Muscle layer of colon (tissue), 2 donors: Measurements from ENCODE around the gene ROCK2.

Experiments
- H3K27ac ChIP-seq: one replicate; pipeline ENCODE4 v1.7.0; 2013; ENCODE audit warnings: low read depth, mild to moderate bottlenecking, low read length, moderate library complexity
- H3K27me3 ChIP-seq, 2 donors: one replicate each; pipeline ENCODE4 v1.7.0; 2013; ENCODE audit warnings: low read length in 2 of 2, mild to moderate bottlenecking in 2 of 2; ENCODE audit not compliant: insufficient read depth in 2 of 2, control insufficient read depth in 1 of 2
- H3K36me3 ChIP-seq: one replicate; pipeline ENCODE4 v1.7.0; 2013; ENCODE audit warnings: mild to moderate bottlenecking, low read length; ENCODE audit not compliant: insufficient read depth
- H3K4me1 ChIP-seq: one replicate; pipeline ENCODE4 v1.7.0; 2013; ENCODE audit warnings: mild to moderate bottlenecking, low read length; ENCODE audit not compliant: insufficient read depth
- H3K4me3 ChIP-seq, 2 donors: one replicate each; pipeline ENCODE4 v1.7.0; 2013; ENCODE audit warnings: low read length in 2 of 2, low read depth in 1 of 2, mild to moderate bottlenecking in 1 of 2, moderate library complexity in 1 of 2
- H3K9ac ChIP-seq: one replicate; pipeline ENCODE4 v1.7.0; 2013; ENCODE audit warnings: low read length
- H3K9me3 ChIP-seq: one replicate; pipeline ENCODE4 v1.7.0; 2013; ENCODE audit warnings: mild to moderate bottlenecking, low read length
- donor health status: abdominal sarcoma.
- donor health status: Adenocarcinoma of cecum.

ROCK2 gene

GRCh38 chr2:11215407-11215806 is 129.0 kb downstream of the ROCK2 start:
- no peak overlapping the region for H3K9ac ChIP-seq
- peaks cover 25% of the 10 kb centered on the region for H3K36me3 ChIP-seq
- H3K27me3 ChIP-seq, result no peaks in the 10 kb centered on the region
- no peak overlapping the region for H3K4me3 ChIP-seq
- no peaks in the 10 kb centered on the region for H3K4me1 ChIP-seq
- no peak overlapping the region for H3K27ac ChIP-seq
- no peaks in the 10 kb centered on the region for H3K9me3 ChIP-seq

- H3K9me3 ChIP-seq, result no peaks in the 10 kb centered on the region
- peaks cover 29% of the 10 kb centered on the region for H3K36me3 ChIP-seq
- no peak overlapping the region for H3K27ac ChIP-seq
- no peak overlapping the region for H3K9ac ChIP-seq
- no peak overlapping the region for H3K4me3 ChIP-seq
- H3K4me1 ChIP-seq, result no peaks in the 10 kb centered on the region
- H3K27me3 ChIP-seq, result no peaks in the 10 kb centered on the region
Observed at GRCh38 chr2:11214770-11215169, 129.7 kb downstream of the ROCK2 start.

GRCh38 chr2:11213975-11214374 is 130.5 kb downstream of the ROCK2 start:
- Histone ChIP-seq H3K36me3 (peaks cover 29% of the 10 kb centered on the region), H3K9me3 (no peaks in the 10 kb centered on the region), H3K4me3 (no peak overlapping the region)

GRCh38 chr2:11213090-11213638 is 131.3 kb downstream of the ROCK2 start:
- peaks cover 29% of the 10 kb centered on the region for H3K36me3 ChIP-seq
- no peaks in the 10 kb centered on the region for H3K9me3 ChIP-seq
- H3K27me3 ChIP-seq, result no peaks in the 10 kb centered on the region
- H3K27ac ChIP-seq, result no peak overlapping the region
- no peaks in the 10 kb centered on the region for H3K4me1 ChIP-seq
- no peak overlapping the region for H3K4me3 ChIP-seq
- no peak overlapping the region for H3K9ac ChIP-seq

More at GRCh38 chr2:11213975-11214374, 130.5 kb downstream of the ROCK2 start:
- Histone ChIP-seq H3K27me3 (no peaks in the 10 kb centered on the region), H3K9ac (no peak overlapping the region), H3K4me1 (no peaks in the 10 kb centered on the region), H3K27ac (no peak overlapping the region)

GRCh38 chr2:11212645-11213044 is 131.8 kb downstream of the ROCK2 start:
- no peak overlapping the region for H3K27ac ChIP-seq
- H3K36me3 ChIP-seq, result peaks cover 31% of the 10 kb centered on the region
- no peak overlapping the region for H3K4me3 ChIP-seq
- no peak overlapping the region for H3K9ac ChIP-seq
- H3K27me3 ChIP-seq, result no peaks in the 10 kb centered on the region
- no peaks in the 10 kb centered on the region for H3K4me1 ChIP-seq
- no peaks in the 10 kb centered on the region for H3K9me3 ChIP-seq

GRCh38 chr2:11208083-11208482 is 136.4 kb downstream of the ROCK2 start:
- H3K4me3 ChIP-seq, result no peak overlapping the region
- H3K36me3 ChIP-seq, result peaks cover 24% of the 10 kb centered on the region
- H3K27me3 ChIP-seq, result no peaks in the 10 kb centered on the region
- no peaks in the 10 kb centered on the region for H3K9me3 ChIP-seq
- no peak overlapping the region for H3K27ac ChIP-seq
- no peaks in the 10 kb centered on the region for H3K4me1 ChIP-seq
- no peak overlapping the region for H3K9ac ChIP-seq

- Histone ChIP-seq H3K27ac (no peak overlapping the region), H3K9ac (no peak overlapping the region)
Observed at GRCh38 chr2:11203480-11203879, 141.0 kb downstream of the ROCK2 start.

GRCh38 chr2:11201969-11202368 is 142.5 kb downstream of the ROCK2 start:
- Histone ChIP-seq H3K36me3 (peaks cover 23% of the 10 kb centered on the region), H3K27me3 (no peaks in the 10 kb centered on the region), H3K4me1 (no peaks in the 10 kb centered on the region), H3K27ac (no peak overlapping the region), H3K9me3 (no peaks in the 10 kb centered on the region), H3K4me3 (no peak overlapping the region), H3K9ac (no peak overlapping the region)

More at GRCh38 chr2:11203480-11203879, 141.0 kb downstream of the ROCK2 start:
- Histone ChIP-seq H3K4me3 (no peak overlapping the region), H3K36me3 (peaks cover 21% of the 10 kb centered on the region), H3K4me1 (no peaks in the 10 kb centered on the region), H3K27me3 (no peaks in the 10 kb centered on the region), H3K9me3 (no peaks in the 10 kb centered on the region)

- no peaks in the 10 kb centered on the region for H3K4me1 ChIP-seq
- H3K27ac ChIP-seq, result no peak overlapping the region
- H3K9ac ChIP-seq, result no peak overlapping the region
- H3K27me3 ChIP-seq, result no peaks in the 10 kb centered on the region
- H3K36me3 ChIP-seq, result peaks cover 35% of the 10 kb centered on the region
- H3K4me3 ChIP-seq, result no peak overlapping the region
- H3K9me3 ChIP-seq, result no peaks in the 10 kb centered on the region
Observed at GRCh38 chr2:11200651-11201050, 143.8 kb downstream of the ROCK2 start.

GRCh38 chr2:11196246-11196645 is 148.2 kb downstream of the ROCK2 start:
- Histone ChIP-seq H3K9me3 (no peaks in the 10 kb centered on the region), H3K4me1 (no peaks in the 10 kb centered on the region), H3K4me3 (no peak overlapping the region), H3K27me3 (no peaks in the 10 kb centered on the region), H3K9ac (no peak overlapping the region), H3K36me3 (peaks cover 49% of the 10 kb centered on the region), H3K27ac (no peak overlapping the region)

GRCh38 chr2:11187731-11188130 is 156.7 kb downstream of the ROCK2 start:
- peaks cover 29% of the 10 kb centered on the region for H3K36me3 ChIP-seq
- no peaks in the 10 kb centered on the region for H3K4me1 ChIP-seq
- H3K4me3 ChIP-seq, result no peak overlapping the region
- H3K27me3 ChIP-seq, result no peaks in the 10 kb centered on the region
- H3K27ac ChIP-seq, result no peak overlapping the region
- H3K9ac ChIP-seq, result no peak overlapping the region
- no peaks in the 10 kb centered on the region for H3K9me3 ChIP-seq

- Histone ChIP-seq H3K27me3 (no peaks in the 10 kb centered on the region), H3K9me3 (no peaks in the 10 kb centered on the region), H3K9ac (no peak overlapping the region), H3K27ac (no peak overlapping the region), H3K4me1 (no peaks in the 10 kb centered on the region), H3K36me3 (peaks cover 24% of the 10 kb centered on the region), H3K4me3 (no peak overlapping the region)
Observed at GRCh38 chr2:11187083-11187619, 157.3 kb downstream of the ROCK2 start.
